GM21529 (cell line): Measurements from ENCODE around the gene ADGRB2.

ENCODE experiments used
- ATAC-seq: cut with Tn5 transposase; IDR thresholded peaks from one replicate; pipeline ENCODE4 v1.9.1; 2021; ENCODE audit not compliant: unreplicated experiment

The ADGRB2 gene

DNA sequence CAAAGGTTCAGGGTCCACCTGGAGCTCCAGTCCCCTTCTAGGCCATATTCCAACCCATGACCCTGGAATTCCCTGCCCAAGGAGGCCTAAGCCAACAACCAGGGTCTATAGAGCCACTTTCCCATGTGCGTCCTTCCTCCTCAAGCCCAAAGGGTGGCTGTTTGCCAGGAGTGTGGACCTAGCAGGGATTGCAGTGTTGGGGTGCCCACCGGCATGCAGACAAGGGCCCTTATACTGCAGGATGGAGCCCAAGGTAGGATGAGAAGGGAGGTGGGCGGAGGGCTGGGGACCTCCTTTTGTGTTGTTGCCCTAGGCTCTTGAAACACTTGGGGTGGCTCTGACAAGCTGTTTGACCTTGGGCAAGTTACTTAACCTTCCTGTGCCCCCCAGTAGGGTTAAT is 19.7 kb upstream of the ADGRB2 start:
- no peak for ATAC-seq

DNA sequence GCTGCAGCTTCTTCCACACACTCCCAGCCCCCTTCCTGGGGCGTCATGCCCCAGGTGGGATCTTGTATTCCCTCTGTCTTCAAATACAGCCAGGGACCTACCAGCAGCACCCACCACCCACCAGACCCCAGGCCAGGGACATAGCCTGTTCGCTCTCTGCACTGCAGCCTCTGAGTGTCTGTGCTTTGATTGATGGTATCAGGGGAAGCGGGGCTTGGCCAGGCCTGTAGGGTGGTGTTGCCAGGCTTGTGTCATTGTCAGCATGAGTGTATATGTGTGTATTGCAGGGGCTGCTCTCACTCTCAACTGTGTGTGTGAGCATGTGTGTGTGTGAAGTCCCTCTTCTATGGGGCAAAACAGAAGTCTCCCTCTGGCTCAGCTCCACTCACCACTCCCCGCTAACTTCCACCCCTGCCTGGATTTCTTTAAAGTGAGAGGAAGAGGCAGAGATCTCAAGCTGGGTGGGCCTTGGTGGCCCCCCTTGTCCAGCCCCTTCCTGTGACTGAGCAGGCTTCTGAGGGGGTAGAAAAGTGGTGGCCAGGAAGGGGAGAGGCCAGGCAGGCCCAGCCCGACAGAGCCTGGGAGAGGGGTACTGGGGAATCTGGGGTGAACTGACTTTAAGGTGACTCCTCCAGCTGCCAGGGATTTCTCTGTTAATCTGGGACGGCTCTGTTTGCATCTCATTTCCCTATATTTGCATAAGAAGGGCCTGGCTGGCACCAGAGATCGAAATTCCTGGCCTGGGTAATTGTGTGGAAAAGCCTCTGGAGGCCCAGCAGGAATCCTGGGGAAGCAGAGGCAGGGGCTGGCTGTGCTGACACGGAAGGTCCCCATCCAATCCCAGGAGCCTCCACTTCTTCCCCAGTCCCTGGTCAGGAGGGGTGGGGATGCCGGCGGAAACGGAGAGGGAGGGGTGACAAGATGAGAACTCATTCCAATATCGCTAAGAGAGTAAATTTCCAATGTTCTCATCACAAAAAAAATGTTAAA is 18.6 kb upstream of the ADGRB2 start:
- no peak for ATAC-seq

DNA sequence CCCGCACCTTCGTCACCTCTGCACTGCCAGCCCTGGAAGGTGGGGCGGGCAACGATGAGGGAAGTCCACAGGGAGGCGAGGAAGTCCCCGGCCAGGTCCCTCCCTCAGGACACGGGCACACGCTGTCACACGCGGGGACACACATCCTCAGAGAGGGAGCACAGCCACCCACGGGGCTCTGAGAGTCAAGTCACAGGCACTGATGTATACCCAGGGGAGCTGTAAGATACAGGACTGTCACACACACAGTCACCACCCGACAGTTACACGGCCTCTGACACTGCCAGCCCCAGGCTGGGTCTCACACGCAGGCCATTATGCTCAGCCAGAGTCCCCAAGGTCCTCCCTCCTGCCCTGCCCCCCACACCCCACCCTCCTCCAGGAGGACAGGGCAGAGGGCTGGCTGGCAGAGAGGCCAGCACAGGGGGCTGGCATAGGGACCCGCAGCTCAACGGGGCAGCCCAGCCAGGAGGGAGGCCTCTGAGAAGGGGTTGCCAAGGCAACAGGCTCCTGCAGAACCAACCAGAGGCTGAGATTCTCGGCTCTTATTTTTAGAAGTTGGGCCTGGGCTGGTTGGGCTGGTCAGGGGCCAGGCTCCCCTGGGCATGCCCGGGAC is 17.7 kb upstream of the ADGRB2 start:
- no peak for ATAC-seq

DNA sequence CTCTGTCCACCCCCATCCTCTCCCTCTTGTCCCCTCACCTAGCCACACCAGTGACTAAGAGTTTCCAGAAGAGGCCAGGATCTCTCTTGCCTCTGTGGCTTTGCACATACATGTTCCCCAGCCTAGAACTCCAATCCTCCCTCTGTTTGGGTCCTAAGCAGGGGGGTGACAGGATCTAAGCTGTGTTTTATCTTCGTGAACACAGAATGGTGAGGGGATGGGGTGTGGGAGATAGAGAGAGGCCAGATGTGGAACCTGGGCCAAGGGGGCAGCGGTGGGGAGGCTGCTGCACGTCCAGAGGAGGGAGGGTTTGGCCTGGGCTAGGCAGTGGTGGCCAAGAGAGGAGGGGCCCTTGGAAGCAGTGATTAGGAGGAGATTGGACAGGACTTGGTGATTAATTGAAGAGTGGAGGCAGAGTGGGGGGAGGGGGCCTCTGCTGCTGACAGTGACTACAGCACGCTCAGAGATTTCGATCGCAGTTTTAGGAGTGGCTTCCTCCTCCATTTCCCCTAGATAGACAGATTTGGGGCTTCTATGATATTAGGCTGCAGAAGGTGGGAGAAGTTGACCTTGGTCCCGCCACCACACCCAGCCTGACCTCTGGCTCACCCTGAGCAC is 17.1 kb upstream of the ADGRB2 start:
- no peak for ATAC-seq

DNA sequence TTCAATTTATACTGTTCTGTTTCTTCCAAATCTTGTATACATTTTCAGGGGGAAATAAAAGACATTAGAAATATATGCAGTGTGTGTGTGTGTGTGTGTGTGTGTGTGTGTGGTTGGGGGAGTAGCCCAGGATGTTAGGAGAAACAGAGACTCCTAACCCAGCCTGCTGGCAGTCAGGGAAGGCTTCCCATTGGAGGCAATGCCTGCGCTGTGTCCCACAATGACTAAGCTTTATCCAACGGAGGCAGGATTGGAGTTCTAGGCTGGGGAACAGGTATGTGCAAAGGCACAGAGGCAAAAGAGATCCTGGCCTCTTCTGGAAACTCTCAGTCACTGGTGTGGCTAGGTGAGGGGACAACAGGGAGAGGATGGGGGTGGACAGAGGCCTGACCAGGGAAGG is 16.5 kb upstream of the ADGRB2 start:
- no peak for ATAC-seq

DNA sequence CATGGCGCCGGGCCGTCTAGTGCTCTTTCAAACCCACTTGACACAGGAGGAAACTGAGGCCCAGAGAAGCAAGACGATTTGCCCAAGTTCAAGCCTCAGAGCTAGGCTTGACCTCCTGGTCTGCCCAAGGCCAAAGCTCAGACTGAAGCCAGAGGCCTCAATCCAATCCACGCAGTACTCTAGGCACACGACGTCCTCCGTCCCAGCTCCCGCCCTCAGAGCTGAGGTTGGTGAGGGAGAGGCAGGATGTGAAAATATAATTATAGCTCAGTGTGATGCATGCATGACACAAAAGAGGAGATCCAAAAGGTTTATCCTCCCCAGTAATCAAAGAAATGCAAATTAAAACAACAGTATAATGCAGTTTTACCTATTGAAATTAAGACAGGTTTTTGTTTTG is 15.5 kb upstream of the ADGRB2 start:
- ATAC-seq, result no peak

DNA sequence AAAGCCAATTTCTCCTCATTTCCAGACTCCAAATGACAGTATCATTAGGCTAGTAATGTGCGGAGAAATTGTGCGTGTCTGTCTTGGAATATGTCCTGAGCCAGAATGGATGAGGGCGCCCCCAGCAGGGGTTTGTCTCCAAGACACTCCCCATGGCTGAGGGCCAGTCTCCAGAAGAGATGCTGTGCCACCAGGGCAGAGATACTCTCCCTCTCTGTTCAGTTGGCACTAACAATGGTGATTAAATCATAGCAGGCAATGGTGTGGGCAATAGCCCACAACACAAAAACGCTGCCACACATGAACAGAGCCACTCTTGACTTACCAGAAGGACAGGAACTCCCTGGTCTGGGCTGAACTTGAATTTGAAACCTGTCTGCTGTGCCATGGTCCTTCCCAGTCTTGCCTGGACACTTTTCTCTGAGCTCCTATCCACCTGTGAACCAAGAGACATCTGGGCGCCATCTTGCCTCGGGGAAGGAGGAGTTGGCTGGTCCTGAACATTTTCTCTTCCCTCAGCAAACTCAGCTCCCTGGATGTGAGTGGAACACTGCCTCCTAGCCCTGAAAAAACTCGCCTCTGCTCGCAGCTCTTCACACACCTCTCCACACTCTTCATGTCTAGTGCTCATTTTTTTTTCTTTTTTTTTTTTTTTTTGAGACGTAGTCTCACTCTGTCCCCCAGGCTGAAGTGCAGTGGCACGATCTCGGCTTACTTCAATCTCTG is 14.8 kb upstream of the ADGRB2 start:
- ATAC-seq, result no peak

DNA sequence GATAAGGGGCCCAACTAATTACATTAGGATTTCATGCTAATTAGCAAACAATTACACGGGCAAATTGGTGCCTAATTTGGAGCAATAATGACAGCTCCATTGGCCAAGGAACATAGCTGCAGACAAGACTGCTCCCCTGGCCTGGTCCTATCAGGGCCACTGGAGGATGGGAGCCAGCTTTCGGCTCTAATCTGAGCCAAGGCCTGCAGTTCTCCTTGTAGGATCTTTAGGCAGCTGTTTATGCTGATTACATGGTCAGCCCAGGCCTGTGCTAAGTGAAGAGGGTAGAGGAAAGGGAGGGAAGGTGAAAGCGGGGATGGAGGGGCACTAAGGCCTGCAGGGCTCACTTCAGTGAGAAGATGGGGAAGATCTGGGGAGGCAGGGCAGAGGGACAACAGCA is 12.4 kb upstream of the ADGRB2 start:
- no peak for ATAC-seq

DNA sequence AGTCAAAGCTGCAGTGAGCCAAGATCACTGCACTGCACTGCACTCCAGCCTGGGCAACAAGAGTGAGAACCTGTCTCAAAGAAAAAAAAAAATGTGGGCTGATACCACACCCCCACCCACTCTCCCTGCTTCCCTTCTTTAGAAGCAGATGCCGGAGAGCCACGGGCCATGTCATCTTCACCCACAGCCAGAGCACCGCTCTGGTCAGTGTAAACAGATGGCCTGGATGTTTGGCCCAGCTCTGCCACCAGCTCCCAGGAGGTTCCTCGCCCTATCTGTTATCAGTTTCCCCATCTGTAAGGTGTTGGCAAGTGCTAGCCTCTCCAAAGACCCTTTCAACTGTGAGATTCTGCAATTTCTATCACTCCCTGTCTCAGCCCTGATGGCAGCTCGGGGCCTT is 11.9 kb upstream of the ADGRB2 start:
- no peak for ATAC-seq

DNA sequence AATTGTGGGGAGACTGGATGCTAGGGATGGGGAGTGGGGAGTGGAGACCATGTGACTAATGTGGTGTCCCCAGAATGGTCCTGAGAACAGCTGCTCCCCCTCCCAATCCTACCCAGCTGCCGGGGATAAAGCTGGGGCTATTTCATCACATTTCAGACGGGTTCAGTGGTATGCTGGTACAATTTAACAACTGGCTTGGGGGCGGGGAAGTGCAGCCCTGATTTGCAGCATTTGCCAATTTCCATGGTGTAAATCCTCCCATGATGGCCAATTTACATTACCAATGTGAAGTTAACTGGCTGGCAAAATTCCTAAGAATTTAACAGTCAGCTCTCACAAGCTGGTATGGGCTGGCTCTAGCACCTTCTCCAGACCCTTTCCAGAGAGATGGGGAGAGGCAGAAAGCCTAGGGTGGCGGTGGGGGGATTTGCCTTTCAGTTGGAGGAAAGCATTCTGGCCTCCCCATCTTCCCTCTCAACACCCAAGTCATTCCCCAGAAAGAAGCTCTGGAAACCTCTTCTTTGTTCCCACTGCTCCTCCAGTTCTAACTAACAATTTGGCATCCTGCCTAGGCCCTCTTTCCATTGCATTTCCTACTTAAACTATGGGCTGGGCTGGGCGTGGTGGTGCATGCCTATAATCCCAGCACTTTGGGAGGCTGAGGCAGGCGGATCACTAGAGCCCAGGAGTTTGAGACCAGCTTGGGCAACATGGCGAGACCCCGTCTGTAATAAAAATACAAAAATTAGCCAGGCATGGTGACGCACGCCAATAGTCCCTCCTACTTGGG is 11.3 kb upstream of the ADGRB2 start:
- no peak for ATAC-seq

DNA sequence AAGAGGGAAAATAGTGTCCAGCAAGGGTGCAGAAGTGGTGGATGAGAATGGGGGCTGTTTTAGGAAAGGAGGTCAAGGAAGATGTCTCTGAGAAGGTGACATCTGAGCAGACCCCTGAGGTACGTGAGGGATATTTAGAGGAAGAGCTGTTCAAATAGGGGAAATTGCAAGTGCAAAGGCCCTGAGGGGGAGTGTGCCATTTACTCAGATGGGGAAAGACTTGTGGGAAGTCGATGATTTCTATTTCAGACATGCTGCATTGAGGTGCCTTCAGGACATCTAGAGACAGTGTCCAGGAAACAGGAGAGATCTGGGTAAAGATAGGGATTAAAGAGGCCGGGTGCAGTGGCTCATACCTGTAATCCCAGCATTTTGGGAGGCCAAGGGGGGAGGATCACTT is 10.4 kb upstream of the ADGRB2 start:
- no peak for ATAC-seq

DNA sequence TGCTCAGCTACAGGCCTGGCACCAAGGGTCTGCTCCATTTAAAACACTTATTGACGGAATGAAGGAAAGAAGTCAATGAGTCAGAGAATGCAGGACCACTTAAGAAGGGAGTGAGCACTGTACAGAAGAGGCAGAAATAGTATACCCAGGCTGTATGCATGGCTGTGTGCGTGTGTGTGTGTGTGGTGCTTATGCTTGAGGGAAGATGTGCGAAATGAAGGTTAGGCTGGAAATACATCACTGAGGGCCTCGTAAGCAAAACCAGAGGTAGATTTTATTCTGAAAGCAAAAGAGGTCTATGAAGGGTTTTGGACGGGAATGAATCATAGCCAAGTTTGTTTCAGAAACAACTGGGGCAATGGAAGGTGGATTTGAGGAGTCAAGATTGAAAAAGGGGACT is 9.7 kb upstream of the ADGRB2 start:
- no peak for ATAC-seq

DNA sequence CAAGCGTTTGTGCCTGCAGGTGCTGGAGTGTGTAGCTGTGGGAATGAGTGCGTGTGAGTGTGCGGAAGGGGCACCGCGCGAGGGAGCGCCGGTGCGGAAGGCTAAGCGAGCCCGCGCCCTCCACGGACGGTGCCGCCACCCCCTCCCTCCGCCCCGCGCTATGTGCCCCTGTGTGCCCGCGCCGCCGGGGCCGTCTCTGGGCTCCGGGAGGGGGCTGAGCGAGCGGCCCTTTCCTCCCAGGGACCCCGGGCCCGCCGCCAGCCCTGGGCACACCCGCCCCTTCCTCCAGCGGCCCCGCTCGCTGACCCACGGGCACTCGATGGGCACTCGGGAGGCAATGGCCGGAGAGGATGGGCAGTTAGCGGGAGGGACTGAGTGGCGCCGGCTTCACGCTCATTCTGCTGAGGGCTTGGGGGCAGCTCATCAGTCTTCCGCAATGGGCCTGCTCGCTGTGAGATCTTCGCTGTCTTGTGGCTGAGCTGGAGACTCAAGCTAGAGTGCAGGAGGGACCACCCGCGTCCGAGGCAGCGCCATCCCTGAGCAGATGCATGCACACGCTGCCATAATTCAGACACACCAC is 8.6 kb upstream of the ADGRB2 start:
- ATAC-seq, result no peak

DNA sequence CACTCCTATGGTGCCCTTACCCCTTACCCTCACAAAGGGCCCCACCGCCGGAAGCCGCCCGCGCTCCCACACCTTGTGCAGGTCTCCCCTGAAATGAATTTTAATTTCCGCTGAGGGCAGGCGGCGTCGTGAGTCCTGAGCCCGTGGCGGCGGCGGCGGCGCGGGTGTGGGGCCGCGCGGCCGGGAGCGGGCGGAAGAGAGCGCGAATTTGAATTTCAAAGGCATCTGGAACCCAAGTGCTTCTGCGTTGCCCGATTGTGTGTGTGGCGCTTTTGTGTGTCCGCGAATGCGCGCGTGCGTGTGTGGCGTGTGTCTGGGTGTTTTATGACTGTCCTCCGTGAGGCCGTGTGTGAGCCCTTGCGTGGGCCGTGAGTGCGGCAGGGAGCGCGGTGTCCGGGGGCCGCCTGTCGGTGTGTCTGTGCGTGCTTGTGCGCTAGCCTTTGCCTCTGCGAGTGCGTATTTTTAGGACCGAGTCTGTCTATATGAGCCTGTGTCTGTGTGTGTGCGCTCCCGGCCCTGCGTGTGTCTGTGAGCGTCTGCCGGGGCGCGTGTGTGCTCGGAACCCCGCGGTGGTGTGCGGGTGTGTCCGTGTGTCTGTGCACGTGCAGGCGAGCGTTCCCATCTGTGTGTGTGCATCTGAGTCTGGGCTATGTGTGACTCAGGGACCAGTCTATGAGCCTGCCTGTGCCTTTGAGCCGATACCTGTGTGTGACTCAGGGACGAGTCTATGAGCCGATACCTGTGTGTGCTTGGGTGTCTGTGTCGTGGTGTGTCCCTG is 7.9 kb upstream of the ADGRB2 start:
- no peak for ATAC-seq

DNA sequence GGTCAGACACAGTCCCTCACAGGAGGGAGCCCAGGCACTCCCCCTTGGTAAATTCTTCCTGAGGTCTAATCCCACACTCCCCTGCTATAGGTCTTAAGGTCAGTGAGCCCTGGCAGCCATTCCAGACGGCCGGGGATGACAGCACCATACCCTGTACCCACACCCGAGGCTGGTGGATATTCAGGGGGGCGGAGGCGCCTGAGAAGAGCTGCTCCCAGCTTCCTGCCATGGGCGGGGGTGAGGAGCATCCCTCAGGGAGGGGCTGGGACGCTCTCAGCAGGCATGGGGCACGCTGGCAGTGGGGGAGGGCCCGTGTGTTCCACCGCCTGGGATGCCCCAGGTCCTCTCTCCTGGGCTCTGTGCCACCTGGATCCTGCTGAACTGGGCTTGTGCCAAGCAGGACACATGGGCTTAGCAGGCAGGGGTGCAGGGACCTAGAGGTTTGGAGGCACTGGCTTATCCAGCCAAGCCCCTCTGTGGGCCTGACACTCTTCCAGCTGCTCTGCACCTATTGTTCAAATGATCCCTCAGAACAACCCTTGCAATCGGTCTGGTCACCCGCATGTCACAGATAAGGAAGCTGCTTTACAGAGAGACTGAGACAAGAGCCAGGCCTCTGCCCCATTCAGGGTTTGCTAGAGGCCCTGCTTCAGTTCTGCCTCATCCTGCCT is 5.7 kb upstream of the ADGRB2 start:
- ATAC-seq, result no peak

DNA sequence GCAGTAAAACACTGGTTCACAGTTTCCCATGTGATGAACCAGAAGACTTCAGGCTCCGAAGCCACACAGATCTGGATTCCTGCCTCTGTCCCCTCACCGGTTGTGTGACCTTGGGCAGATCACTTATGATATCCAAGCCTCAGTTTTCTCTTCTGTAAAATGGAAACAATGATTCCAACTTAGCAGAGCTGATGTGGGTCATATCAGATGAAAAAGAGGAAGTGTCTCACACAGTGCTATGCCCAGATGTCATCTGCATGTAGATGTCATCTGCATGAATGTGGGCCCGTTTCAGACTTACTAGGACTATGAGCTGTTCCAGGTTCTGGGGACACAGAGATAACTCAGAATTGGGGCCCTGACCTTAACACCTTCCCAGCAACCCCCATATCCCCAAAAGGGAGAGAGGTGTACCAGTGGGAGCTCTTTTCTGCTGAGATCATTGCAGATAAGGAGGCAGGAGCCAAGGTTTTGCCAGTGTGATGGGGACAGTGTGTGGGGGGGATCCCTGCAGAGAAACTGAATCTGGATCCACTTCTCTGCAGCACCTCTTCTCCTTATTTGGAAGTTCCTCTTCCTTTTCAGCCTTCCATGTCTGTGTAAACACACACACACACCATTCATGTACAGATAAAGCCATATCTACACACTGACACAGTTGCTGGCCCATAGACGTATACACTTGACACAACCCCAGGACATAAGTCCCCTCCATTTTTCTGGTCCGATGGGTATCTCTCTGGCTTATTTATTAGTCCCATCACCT is 5.0 kb upstream of the ADGRB2 start:
- no peak for ATAC-seq

DNA sequence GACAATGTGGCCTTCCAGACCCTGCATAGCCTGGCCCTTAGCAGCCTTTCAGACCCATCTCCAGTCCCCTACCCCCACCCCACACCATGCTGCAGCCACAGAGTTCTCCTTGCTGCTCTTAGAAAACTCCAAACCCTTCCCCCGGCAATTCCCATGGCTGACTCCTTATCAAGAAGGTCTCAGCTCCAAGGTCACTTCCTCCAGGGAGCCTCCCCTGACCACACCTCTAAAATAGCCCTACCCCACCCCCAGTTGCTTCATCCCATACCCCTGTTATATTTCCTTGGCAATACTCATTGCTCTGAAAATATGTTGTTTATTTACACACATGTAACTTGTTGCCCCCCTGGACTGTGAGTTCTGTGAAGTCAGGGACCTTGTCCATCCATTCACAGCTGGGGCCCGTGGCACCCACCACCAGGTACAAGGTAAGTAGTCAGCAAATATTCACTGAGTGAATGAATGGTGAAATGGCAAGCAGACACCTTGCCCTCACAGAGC is 4.3 kb upstream of the ADGRB2 start:
- ATAC-seq, result no peak

DNA sequence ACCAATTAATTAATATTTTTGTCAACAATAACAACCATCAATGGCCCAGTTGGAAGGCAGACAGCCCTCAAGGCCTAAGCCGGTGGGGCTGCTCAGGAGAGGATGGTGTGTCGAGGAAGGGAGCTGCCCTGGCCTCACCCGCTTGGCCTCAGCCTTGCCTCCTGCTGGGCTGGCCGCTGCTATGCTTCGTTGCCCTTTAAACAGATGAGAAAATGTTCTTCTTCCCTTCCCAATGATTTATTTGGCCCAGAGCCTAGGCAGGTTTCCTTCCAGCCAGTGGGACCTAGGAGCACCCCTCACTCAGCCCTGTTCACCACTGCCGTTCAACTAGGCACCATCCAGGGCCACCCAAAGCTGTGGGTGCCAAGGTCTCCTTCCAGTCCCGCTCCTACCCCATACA is 3.1 kb upstream of the ADGRB2 start:
- ATAC-seq, result no peak
